ENCODE results near the gene GIMAP8. TPM values are rescaled to one million over a fixed set of nuclear protein-coding genes. Genes with fewer than 3 reads are reported as not detected.

Gene GIMAP8
- total RNA-seq, 1 experiment from 2014 or later: not detected

GRCh38 chr7:150405584-150406311, 44.7 kb upstream of the GIMAP8 start:
- Histone ChIP-seq H3K79me2 (ENCODE audit: insufficient read depth, low read length) (no peaks in the 10 kb centered on the region), H3K23ac (ENCODE audit: insufficient read length, low read depth, low read length) (no peak overlapping the region), H4K5ac (ENCODE audit: insufficient read length, low read depth, low read length) (no peak overlapping the region), H2BK15ac (ENCODE audit: low read depth, low read length) (no peak overlapping the region), H3K4ac (ENCODE audit: low read depth, low read length) (no peak overlapping the region), H3K27ac (ENCODE audit: insufficient read length, low read depth, low read length) (no peak overlapping the region), H4K91ac (ENCODE audit: insufficient read length, low read depth, low read length) (no peak overlapping the region), H3K79me1 (ENCODE audit: insufficient read depth, low read depth, low read length, poor library complexity, severe bottlenecking) (no peaks in the 10 kb centered on the region), H2BK5ac (ENCODE audit: insufficient read length, low read length) (no peak overlapping the region), H3K14ac (ENCODE audit: insufficient read depth, low read length) (no peak overlapping the region), H2BK20ac (ENCODE audit: low read depth, low read length, poor library complexity, severe bottlenecking) (no peak overlapping the region), H2BK120ac (ENCODE audit: low read depth, low read length, poor library complexity, severe bottlenecking) (no peak overlapping the region), H3K27me3 (ENCODE audit: insufficient read depth, low read length) (no peaks in the 10 kb centered on the region), H4K20me1 (ENCODE audit: control insufficient read depth, insufficient read depth, insufficient read length) (no peaks in the 10 kb centered on the region), H4K8ac (replicated peaks; ENCODE audit: insufficient read length, low read depth, low read length) (no peak overlapping the region), H3K23me2 (ENCODE audit: insufficient read length, low read depth, low read length, poor library complexity, severe bottlenecking) (peaks cover 8% of the 10 kb centered on the region), H2BK12ac (ENCODE audit: insufficient read length, low read depth, low read length) (no peak overlapping the region), H3K4me2 (ENCODE audit: insufficient read depth, insufficient read length, low read length) (peak overlapping the region; percentile 62), H3K9me3 (ENCODE audit: control insufficient read depth, low read depth, low read length) (no peaks in the 10 kb centered on the region), H3K9ac (ENCODE audit: extremely low read depth, insufficient read length, low read length) (peak overlapping the region; percentile 12), H3T11ph (ENCODE audit: low read length) (no peak overlapping the region), H3K4me1 (ENCODE audit: insufficient read depth, low read length) (peaks cover 31% of the 10 kb centered on the region), H2AFZ (ENCODE audit: low read length) (no peak overlapping the region), H3K18ac (ENCODE audit: insufficient read length, low read depth, low read length) (no peak overlapping the region), H3K56ac (ENCODE audit: insufficient read length, low read depth, low read length) (no peak overlapping the region), H2AK5ac (ENCODE audit: insufficient read length, low read length) (no peak overlapping the region)
- peak overlapping the region; percentile 73 to 92 for H3K4me3 Mint-ChIP-seq
- no CpG with 5 or more reads among the region's 35 CpGs for WGBS (ENCODE audit: extremely low coverage, insufficient read length, low lambda C conversion rate)
- H3K27me3 Mint-ChIP-seq (ENCODE audit: low read depth): no peaks in the 10 kb centered on the region
- no peaks in the 10 kb centered on the region; a peak in 1 of 5 replicates for H3K9me3 Mint-ChIP-seq
- no peak for TF ChIP-seq CTCF (conservative IDR thresholded peaks at IDR 0.05)
- DNase-seq: peak; percentile 64
- peaks cover 11 to 28% (median 27%) of the 10 kb centered on the region in 3 experiments for H3K36me3 Mint-ChIP-seq (ENCODE audit: insufficient read depth in 1 of 3, low read depth in 3 of 3)
- peak overlapping the region; percentile 41 to 93 (median 93) for H3K27ac Mint-ChIP-seq
- peaks cover 56 to 57% of the 10 kb centered on the region in 2 experiments for H3K4me1 Mint-ChIP-seq

Measured in H9 (cell line).